ENCODE measurements around the gene TMEM33. TPM values are rescaled to one million over a fixed set of nuclear protein-coding genes. Genes with fewer than 3 reads are reported as not detected.

TMEM33 gene
- total RNA-seq, 1 experiment from 2014 or later, result 104 TPM

DNA sequence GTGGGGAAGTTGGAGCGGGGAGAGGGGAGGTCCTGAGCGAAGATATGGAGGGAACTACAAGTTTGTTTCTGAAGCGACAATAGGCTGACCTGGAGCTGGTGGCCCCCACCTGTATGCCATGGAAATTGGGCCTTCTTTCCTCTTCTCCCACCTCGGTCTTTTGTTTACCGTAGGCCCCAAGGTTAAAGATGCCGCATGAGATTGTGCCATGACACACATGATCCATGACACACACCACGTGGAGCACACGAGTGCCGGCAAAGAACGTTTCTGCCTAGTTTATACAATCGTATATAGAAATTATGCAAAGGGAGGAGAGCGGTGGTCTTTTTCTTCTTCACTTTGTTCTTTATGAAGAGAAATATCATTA lies 408 bp downstream of the TMEM33 start:
- ChIA-PET CTCF (no interaction called here), POLR2A (ENCODE audit: low non-redundant PET) (interaction anchor here (0.7 kb wide), 1 partner anchor 17 kb away, joined by 4 read pairs; no protein-coding TSS in a partner anchor)
- Histone ChIP-seq H3K36me3 (ENCODE audit: insufficient read depth, low read length, poor library complexity, severe bottlenecking) (peaks cover 22% of the 10 kb centered on the region), H3K9me3 (ENCODE audit: low read depth, low read length, poor library complexity, severe bottlenecking) (no peaks in the 10 kb centered on the region), H3K4me1 (ENCODE audit: insufficient read depth, low read length, poor library complexity, severe bottlenecking) (peaks cover 20% of the 10 kb centered on the region), H3K27me3 (replicated peaks; ENCODE audit: insufficient read depth, low read depth, low read length, poor library complexity) (no peaks in the 10 kb centered on the region), H3K27ac (ENCODE audit: low read depth, low read length, poor library complexity, severe bottlenecking) (peak overlapping the region; percentile 85), H3K4me3 (ENCODE audit: low read depth, low read length, poor library complexity, severe bottlenecking) (peak overlapping the region; percentile 99)
- TF ChIP-seq, protein P1, sequence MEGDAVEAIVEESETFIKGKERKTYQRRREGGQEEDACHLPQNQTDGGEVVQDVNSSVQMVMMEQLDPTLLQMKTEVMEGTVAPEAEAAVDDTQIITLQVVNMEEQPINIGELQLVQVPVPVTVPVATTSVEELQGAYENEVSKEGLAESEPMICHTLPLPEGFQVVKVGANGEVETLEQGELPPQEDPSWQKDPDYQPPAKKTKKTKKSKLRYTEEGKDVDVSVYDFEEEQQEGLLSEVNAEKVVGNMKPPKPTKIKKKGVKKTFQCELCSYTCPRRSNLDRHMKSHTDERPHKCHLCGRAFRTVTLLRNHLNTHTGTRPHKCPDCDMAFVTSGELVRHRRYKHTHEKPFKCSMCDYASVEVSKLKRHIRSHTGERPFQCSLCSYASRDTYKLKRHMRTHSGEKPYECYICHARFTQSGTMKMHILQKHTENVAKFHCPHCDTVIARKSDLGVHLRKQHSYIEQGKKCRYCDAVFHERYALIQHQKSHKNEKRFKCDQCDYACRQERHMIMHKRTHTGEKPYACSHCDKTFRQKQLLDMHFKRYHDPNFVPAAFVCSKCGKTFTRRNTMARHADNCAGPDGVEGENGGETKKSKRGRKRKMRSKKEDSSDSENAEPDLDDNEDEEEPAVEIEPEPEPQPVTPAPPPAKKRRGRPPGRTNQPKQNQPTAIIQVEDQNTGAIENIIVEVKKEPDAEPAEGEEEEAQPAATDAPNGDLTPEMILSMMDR (conservative IDR thresholded peaks at IDR 0.05; ENCODE audit: low read depth, low read length), result no peak
- TF ChIP-seq EZH2 (IDR thresholded peaks at IDR 0.05; ENCODE audit: borderline replicate concordance, low read depth, low read length, poor library complexity, severe bottlenecking), result no peak
- intact Hi-C loops (cut with micrococcal nuclease; ENCODE audit: unreplicated experiment), result no loop called here
- no TSS peak for BruUV-seq (replicated peaks)
- peak; percentile 35 for DNase-seq (ENCODE audit: low spot score)

DNA sequence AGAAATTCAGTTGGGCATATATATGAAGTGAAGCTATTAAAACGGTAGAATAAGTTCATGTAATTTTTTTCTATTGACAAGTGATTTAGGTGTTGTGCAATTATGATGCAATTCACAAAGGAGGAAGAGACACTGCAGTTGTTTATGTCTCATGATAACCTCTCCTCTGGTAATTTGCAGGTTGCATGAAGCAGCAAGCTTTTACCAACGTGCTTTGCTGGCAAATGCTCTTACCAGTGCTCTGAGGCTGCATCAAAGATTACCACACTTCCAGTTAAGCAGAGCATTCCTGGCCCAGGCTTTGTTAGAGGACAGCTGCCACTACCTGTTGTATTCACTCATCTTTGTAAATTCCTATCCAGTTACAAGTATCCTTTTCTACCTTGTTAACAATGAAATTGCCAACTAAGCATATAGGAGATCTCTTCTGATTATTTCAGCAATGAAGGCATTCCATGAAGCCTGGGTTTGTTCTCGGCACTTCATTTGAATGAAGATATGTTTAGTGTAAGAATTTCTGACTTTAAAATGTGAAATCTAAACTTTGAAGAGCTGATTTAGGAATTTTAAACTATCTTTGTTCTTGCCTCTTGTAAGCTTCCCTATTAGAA lies 3.9 kb downstream of the TMEM33 start:
- TF ChIP-seq EZH2 (IDR thresholded peaks at IDR 0.05; ENCODE audit: borderline replicate concordance, low read depth, low read length, poor library complexity, severe bottlenecking), result no peak
- TF ChIP-seq, protein P1 (conservative IDR thresholded peaks at IDR 0.05; ENCODE audit: low read depth, low read length), result no peak
- POLR2A ChIA-PET (ENCODE audit: low non-redundant PET), result no interaction called here
- no peak overlapping the region for H3K27ac ChIP-seq (ENCODE audit: low read depth, low read length, poor library complexity, severe bottlenecking)
- no peak overlapping the region for H3K4me3 ChIP-seq (ENCODE audit: low read depth, low read length, poor library complexity, severe bottlenecking)
- intact Hi-C loops (cut with micrococcal nuclease; ENCODE audit: unreplicated experiment), result no loop called here
- peaks cover 39% of the 10 kb centered on the region for H3K36me3 ChIP-seq (ENCODE audit: insufficient read depth, low read length, poor library complexity, severe bottlenecking)
- H3K9me3 ChIP-seq (ENCODE audit: low read depth, low read length, poor library complexity, severe bottlenecking), result no peaks in the 10 kb centered on the region
- H3K27me3 ChIP-seq (replicated peaks; ENCODE audit: insufficient read depth, low read depth, low read length, poor library complexity), result no peaks in the 10 kb centered on the region
- DNase-seq (ENCODE audit: low spot score), result no peak
- CTCF ChIA-PET, result no interaction called here
- H3K4me1 ChIP-seq (ENCODE audit: insufficient read depth, low read length, poor library complexity, severe bottlenecking), result peaks cover 20% of the 10 kb centered on the region
- BruUV-seq (replicated peaks), result no TSS peak

DNA sequence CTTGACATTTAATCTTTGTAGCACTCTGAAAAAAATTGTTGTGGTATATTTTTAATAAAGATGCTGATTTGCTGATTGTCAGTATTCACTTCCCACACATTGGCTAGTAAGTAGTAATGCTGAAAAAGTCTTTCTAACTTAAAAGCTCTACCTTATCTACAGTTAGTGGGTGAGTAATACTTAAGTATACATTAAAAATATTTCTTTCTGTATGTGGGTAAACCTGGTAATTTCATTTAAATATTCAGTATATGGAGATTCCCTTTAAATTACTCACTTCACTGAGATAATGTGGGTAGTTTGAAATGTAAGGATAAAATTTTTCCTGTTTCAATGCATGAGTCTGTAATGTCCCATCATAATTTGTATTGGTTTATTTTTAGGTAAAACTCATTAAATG lies 5.6 kb downstream of the TMEM33 start:
- intact Hi-C loops (cut with micrococcal nuclease; ENCODE audit: unreplicated experiment), result no loop called here
- no peaks in the 10 kb centered on the region for H3K9me3 ChIP-seq (ENCODE audit: low read depth, low read length, poor library complexity, severe bottlenecking)
- no peak overlapping the region for H3K27ac ChIP-seq (ENCODE audit: low read depth, low read length, poor library complexity, severe bottlenecking)
- BruUV-seq (replicated peaks), result no TSS peak
- CTCF ChIA-PET, result no interaction called here
- H3K4me3 ChIP-seq (ENCODE audit: low read depth, low read length, poor library complexity, severe bottlenecking), result no peak overlapping the region
- POLR2A ChIA-PET (ENCODE audit: low non-redundant PET), result no interaction called here
- no peak for TF ChIP-seq EZH2 (IDR thresholded peaks at IDR 0.05; ENCODE audit: borderline replicate concordance, low read depth, low read length, poor library complexity, severe bottlenecking)
- TF ChIP-seq, protein P1 (conservative IDR thresholded peaks at IDR 0.05; ENCODE audit: low read depth, low read length), result no peak
- no peak for DNase-seq (ENCODE audit: low spot score)
- peaks cover 48% of the 10 kb centered on the region for H3K36me3 ChIP-seq (ENCODE audit: insufficient read depth, low read length, poor library complexity, severe bottlenecking)
- peaks cover 15% of the 10 kb centered on the region for H3K4me1 ChIP-seq (ENCODE audit: insufficient read depth, low read length, poor library complexity, severe bottlenecking)
- H3K27me3 ChIP-seq (replicated peaks; ENCODE audit: insufficient read depth, low read depth, low read length, poor library complexity), result no peaks in the 10 kb centered on the region

All from A673 (cell line).